Testis (tissue), 3 donors: ENCODE data around the gene NEURL4. TPM values are rescaled to one million over a fixed set of nuclear protein-coding genes. Genes with fewer than 3 reads are reported as not detected.

Source experiments
- DNase-seq: peaks from one replicate; pipeline ENCODE4 v3.0.0-alpha.2; 2019
- H3K27ac ChIP-seq, 2 donors: fragments of 200-600 bp; sonication (generic); one replicate each; pipeline ENCODE4 v1.5.1; 2019
- H3K27me3 ChIP-seq: fragments of 200-600 bp; sonication (generic); one replicate; pipeline ENCODE4 v1.5.1; 2019
- H3K36me3 ChIP-seq: fragments of 200-600 bp; sonication (generic); one replicate; pipeline ENCODE4 v1.5.1; 2017; ENCODE audit warnings: low read depth; ENCODE audit errors: missing control alignments
- H3K4me1 ChIP-seq: fragments of 200-600 bp; sonication (generic); one replicate; pipeline ENCODE4 v1.5.1; 2019
- H3K4me3 ChIP-seq, 2 donors: fragments of 200-600 bp; sonication (generic); one replicate each; pipeline ENCODE4 v1.5.1; 2017 to 2019
- H3K9me3 ChIP-seq: fragments of 200-600 bp; sonication (generic); one replicate; pipeline ENCODE4 v1.5.1; 2017
- CTCF ChIP-seq, 3 experiments: fragments of 450-650 bp in 2 of 3; fragments of 200-600 bp in 1 of 3; sonication (generic) in 1 of 3; IDR thresholded peaks; one replicate each; pipeline ENCODE4 v1.5.1; 2016 to 2019; ENCODE audit warnings: antibody characterized with exemption in 3 of 3, mild to moderate bottlenecking in 2 of 3, moderate library complexity in 1 of 3
- POLR2A ChIP-seq: fragments of 450-650 bp; IDR thresholded peaks from one replicate; pipeline ENCODE4 v1.6.1; 2017; ENCODE audit warnings: antibody characterized with exemption, mild to moderate bottlenecking, moderate library complexity
- WGBS, 2 donors: methylation state at CpG; one replicate each; pipeline ENCODE4 v1.1.5; 2018; 5-methylcytosine and 5-hydroxymethylcytosine counted together
- intact Hi-C: fragments of 100-400 bp; cut with DNase I; formaldehyde crosslinking; loops from one replicate; pipeline ENCODE4 v1.15.1; 2023; ENCODE audit warnings: low total_unique reads
- polyA plus RNA-seq: library from polyadenylated mRNA; stranded (reverse); fragments of 350-450 nt; fragmentation: Illumina TruSeq; extraction: RNeasy Lipid Tissue Mini Kit (QIAGEN cat#74804); gene quantifications from one replicate; pipeline ENCODE4 v1.2.3, GENCODE V29; 2014; ENCODE audit warnings: low read depth, low replicate concordance; ENCODE audit not compliant: insufficient read depth
- total RNA-seq, 2 donors: library from RNA; depleted of rRNA; stranded (reverse); fragments of >200 nt; gene quantifications; one replicate each; pipeline ENCODE4 v1.2.3, GENCODE V29; 2016

Gene NEURL4
- total and polyA plus RNA-seq, 3 donors from 2014 or later, result 34.5 to 50.6 (median 38.3) TPM

GRCh38 chr17:7321466-7321865, 7.7 kb downstream of the NEURL4 start:
- no peaks in the 10 kb centered on the region for H3K27me3 ChIP-seq
- 90 to 94% methylated on average over 15 of the region's 15 CpGs for WGBS, 2 donors
- H3K27ac ChIP-seq, result no peak overlapping the region
- TF ChIP-seq POLR2A, result no peak
- no peak for TF ChIP-seq CTCF (IDR thresholded peaks at IDR 0.05)
- no peaks in the 10 kb centered on the region for H3K36me3 ChIP-seq
- H3K4me3 ChIP-seq, result no peak overlapping the region
- DNase-seq, result no peak
- no peaks in the 10 kb centered on the region for H3K4me1 ChIP-seq
- intact Hi-C loops, result no loop called here
- no peaks in the 10 kb centered on the region for H3K9me3 ChIP-seq

- Histone ChIP-seq H3K27ac (no peak overlapping the region), H3K27me3 (no peaks in the 10 kb centered on the region), H3K4me1 (no peaks in the 10 kb centered on the region), H3K36me3 (no peaks in the 10 kb centered on the region), H3K4me3 (no peak overlapping the region), H3K9me3 (no peaks in the 10 kb centered on the region)
- TF ChIP-seq CTCF (IDR thresholded peaks at IDR 0.05) (no peak), POLR2A (no peak)
- intact Hi-C loops, result no loop called here
- no peak for DNase-seq
- 84 to 90% methylated on average over 13 of the region's 13 CpGs for WGBS, 2 donors
Observed at GRCh38 chr17:7318121-7318860, 10.8 kb downstream of the NEURL4 start.

DNA sequence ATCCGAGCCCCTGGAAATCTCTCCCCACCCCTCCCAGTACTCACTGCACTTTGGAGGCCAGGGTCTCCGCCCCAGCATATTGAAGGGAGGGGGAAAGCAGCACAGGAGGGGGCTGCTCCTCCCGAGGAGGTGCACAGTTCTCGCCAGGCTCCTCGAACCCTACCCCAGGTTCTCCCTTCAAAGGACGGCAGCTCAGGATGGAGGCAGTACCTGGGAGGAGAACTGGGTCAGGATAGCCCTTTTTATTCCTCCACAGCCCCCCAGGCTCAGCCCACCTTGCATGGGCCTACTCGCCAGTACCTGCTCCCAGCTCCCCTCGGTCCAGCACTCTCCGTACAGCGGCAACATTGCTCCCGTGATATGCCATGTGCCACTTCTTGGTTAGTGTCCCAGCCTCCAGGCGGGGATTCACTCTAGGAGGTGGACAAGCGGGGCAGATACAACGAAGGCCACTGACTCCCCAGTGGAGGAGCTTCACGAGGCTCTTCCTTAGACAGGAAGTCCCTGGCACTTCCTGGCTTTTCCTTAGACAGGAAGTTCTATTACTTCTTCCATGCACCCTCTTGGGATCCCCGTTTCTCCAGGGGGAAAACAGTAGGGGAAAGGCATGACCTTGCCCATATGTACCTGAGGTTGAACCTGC, 11.9 kb downstream of the NEURL4 start:
- no peaks in the 10 kb centered on the region for H3K9me3 ChIP-seq
- TF ChIP-seq CTCF (IDR thresholded peaks at IDR 0.05), result no peak
- no peak for TF ChIP-seq POLR2A
- WGBS, 2 donors, result 72 to 81% methylated on average over 10 to 16 of the region's 16 CpGs
- H3K4me3 ChIP-seq, result no peak overlapping the region
- H3K4me1 ChIP-seq, result no peaks in the 10 kb centered on the region
- H3K36me3 ChIP-seq, result no peaks in the 10 kb centered on the region
- intact Hi-C loops, result no loop called here
- H3K27ac ChIP-seq, result no peak overlapping the region
- no peak for DNase-seq
- no peaks in the 10 kb centered on the region for H3K27me3 ChIP-seq

DNA sequence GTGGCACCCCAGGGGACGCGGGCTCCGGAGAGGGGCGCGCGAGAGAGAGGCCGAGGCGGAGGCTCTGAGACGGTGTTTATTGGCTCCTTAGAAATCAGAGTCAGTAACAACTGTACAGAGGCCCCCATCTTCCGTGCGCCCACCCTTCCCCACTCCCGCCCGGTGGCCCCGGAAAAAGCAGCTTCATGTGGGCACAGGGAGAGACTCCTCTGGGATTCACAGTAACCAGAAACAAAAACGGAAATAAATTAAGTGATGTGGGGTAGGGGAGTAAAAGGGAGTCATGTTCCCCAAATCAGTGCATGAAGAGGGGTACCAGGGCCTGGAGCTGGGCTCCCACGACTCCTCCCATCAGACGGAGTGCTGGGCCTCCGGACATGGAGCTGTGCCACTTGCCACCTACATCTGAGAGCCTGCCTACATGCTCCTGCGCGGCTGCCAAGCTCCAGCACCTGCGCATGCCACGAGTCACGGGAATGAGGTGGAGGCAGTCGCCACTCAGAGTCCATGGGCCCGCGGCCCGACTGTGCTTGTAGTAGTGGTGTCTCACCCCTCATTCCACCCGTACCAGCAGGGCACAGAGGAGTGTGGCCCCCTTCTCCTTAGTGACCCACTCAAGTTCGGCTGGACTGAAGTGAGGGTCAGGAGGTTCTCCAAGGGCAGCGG, 13.4 kb downstream of the NEURL4 start:
- Histone ChIP-seq H3K9me3 (no peaks in the 10 kb centered on the region), H3K4me3 (peak overlapping the region; percentile 84 to 86), H3K27me3 (no peaks in the 10 kb centered on the region), H3K36me3 (no peaks in the 10 kb centered on the region), H3K4me1 (no peaks in the 10 kb centered on the region), H3K27ac (peak overlapping the region; percentile 75 to 94)
- intact Hi-C loops, result no loop called here
- peak; percentile 31 for DNase-seq
- TF ChIP-seq CTCF (IDR thresholded peaks at IDR 0.05) (no peak), POLR2A (no peak)
- 15 to 31% methylated on average over 20 to 30 of the region's 30 CpGs for WGBS, 2 donors
